ENCODE measurements around the gene WDFY4. TPM values are rescaled to one million over a fixed set of nuclear protein-coding genes. Genes with fewer than 3 reads are reported as not detected.

The WDFY4 gene
- total and polyA plus RNA-seq, 2 experiments from 2014 or later: 0.14 TPM; not detected in 1

GRCh38 chr10:48974510-48975156 is 290.0 kb downstream of the WDFY4 start:
- no peak overlapping the region for H3K4me2 ChIP-seq
- Mint-ChIP-seq H3K4me1 (no peaks in the 10 kb centered on the region), H3K4me3 (no peak overlapping the region), H3K36me3 (ENCODE audit: low read depth) (no peaks in the 10 kb centered on the region), H3K9me3 (no peaks in the 10 kb centered on the region), H3K27ac (no peak overlapping the region), H3K27me3 (ENCODE audit: insufficient read depth, low read depth, poor library complexity) (peaks cover 13% of the 10 kb centered on the region)
- H3K27me3 ChIP-seq (ENCODE audit: insufficient read depth): no peaks in the 10 kb centered on the region
- no peak overlapping the region for H2AFZ ChIP-seq
- DNase-seq (ENCODE audit: low spot score) (no peak), ATAC-seq (no peak)
- H3K36me3 ChIP-seq (ENCODE audit: insufficient read depth): no peaks in the 10 kb centered on the region
- H3K4me1 ChIP-seq (ENCODE audit: insufficient read depth): no peaks in the 10 kb centered on the region
- H3K27ac ChIP-seq (ENCODE audit: low read depth): no peak overlapping the region
- H4K20me1 ChIP-seq (replicated peaks; ENCODE audit: insufficient read depth): no peaks in the 10 kb centered on the region
- H3F3A ChIP-seq (replicated peaks; ENCODE audit: low read depth): no peaks in the 10 kb centered on the region
- 0 out of 2 replicates have a peak, but pooled peaks cover 3% of the 10 kb centered on the region for H3K9me2 ChIP-seq (ENCODE audit: insufficient read depth)
- no peak for TF ChIP-seq STAT1 (IDR thresholded peaks at IDR 0.05; ENCODE audit: unreplicated experiment)
- TF ChIP-seq REST (IDR thresholded peaks at IDR 0.05; ENCODE audit: unreplicated experiment): no peak
- TF ChIP-seq EZH2 (IDR thresholded peaks at IDR 0.05; ENCODE audit: low read depth, unreplicated experiment): no peak
- TF ChIP-seq EZH2phosphoT487 (IDR thresholded peaks at IDR 0.05; ENCODE audit: unreplicated experiment): no peak
- no peaks in the 10 kb centered on the region for H3K79me2 ChIP-seq (replicated peaks; ENCODE audit: insufficient read depth)
- H3K4me3 ChIP-seq: no peak overlapping the region

GRCh38 chr10:48976196-48976595 is 291.5 kb downstream of the WDFY4 start:
- Histone ChIP-seq H3K79me2 (replicated peaks; ENCODE audit: insufficient read depth) (no peaks in the 10 kb centered on the region), H3K4me1 (ENCODE audit: insufficient read depth) (no peaks in the 10 kb centered on the region), H3F3A (replicated peaks; ENCODE audit: low read depth) (no peaks in the 10 kb centered on the region), H3K4me2 (no peak overlapping the region), H3K27ac (ENCODE audit: low read depth) (no peak overlapping the region), H3K27me3 (ENCODE audit: insufficient read depth) (no peaks in the 10 kb centered on the region), H3K9me2 (ENCODE audit: insufficient read depth) (0 out of 2 replicates have a peak, but pooled peaks cover 3% of the 10 kb centered on the region), H3K4me3 (no peak overlapping the region), H4K20me1 (replicated peaks; ENCODE audit: insufficient read depth) (no peaks in the 10 kb centered on the region), H2AFZ (no peak overlapping the region), H3K36me3 (ENCODE audit: insufficient read depth) (no peaks in the 10 kb centered on the region)
- H3K27me3 Mint-ChIP-seq (ENCODE audit: insufficient read depth, low read depth, poor library complexity): peaks cover 15% of the 10 kb centered on the region
- TF ChIP-seq JUNB (IDR thresholded peaks at IDR 0.05; ENCODE audit: unreplicated experiment): no peak
- TF ChIP-seq CTCF (conservative IDR thresholded peaks at IDR 0.05; ENCODE audit: low read depth in 2 of 2): peak; percentile 28 to 66; a peak in 3 of 4 replicates
- H3K36me3 Mint-ChIP-seq (ENCODE audit: low read depth): no peaks in the 10 kb centered on the region
- no peak overlapping the region for H3K27ac Mint-ChIP-seq
- H3K4me3 Mint-ChIP-seq: no peak overlapping the region
- DNase-seq (ENCODE audit: low spot score) (peak; percentile 34), ATAC-seq (peak; percentile 66)
- H3K4me1 Mint-ChIP-seq: no peaks in the 10 kb centered on the region
- no peaks in the 10 kb centered on the region for H3K9me3 Mint-ChIP-seq
